Measurements from ENCODE around the gene GAB1.

- TF ChIP-seq CTCF (IDR thresholded peaks at IDR 0.05) (no peak), ZFX (IDR thresholded peaks at IDR 0.05; ENCODE audit: borderline replicate concordance) (no peak)
These were observed 14.5 kb downstream of the GAB1 start for GRCh38 chr4:143351149-143351691.

Data from 22Rv1 (cell line).